ENCODE data around the gene MFSD8. TPM values are rescaled to one million over a fixed set of nuclear protein-coding genes. Genes with fewer than 3 reads are reported as not detected.
"Not testable (repeated sequence)": the region's sequence is repeated elsewhere in the genome, so short reads cannot be mapped to it uniquely, and the experiment has no call there.

MFSD8 gene
- total and polyA plus RNA-seq, 3 experiments from 2014 or later: 5.3 to 23.4 (median 17.8) TPM

- Mint-ChIP-seq H3K27ac (no peak overlapping the region), H3K27me3 (no peaks in the 10 kb centered on the region), H3K9me3 (no peaks in the 10 kb centered on the region), H3K4me3 (no peak overlapping the region), H3K36me3 (peaks cover 15 to 67% (median 17%) of the 10 kb centered on the region in 3 donors), H3K4me1 (peaks cover 7 to 13% (median 9%) of the 10 kb centered on the region in 3 donors)
- Histone ChIP-seq H3K9me3 (ENCODE audit: low read length) (no peaks in the 10 kb centered on the region), H3K27me3 (ENCODE audit: insufficient read depth, low read length, poor library complexity, severe bottlenecking) (no peaks in the 10 kb centered on the region), H3K4me3 (ENCODE audit: low read length) (no peak overlapping the region), H3K36me3 (ENCODE audit: insufficient read depth, low read length) (no peaks in the 10 kb centered on the region), H3K27ac (ENCODE audit: low read depth, low read length) (no peak overlapping the region), H3K4me1 (ENCODE audit: insufficient read depth, low read length) (no peaks in the 10 kb centered on the region)
- DNase-seq: no peak
- POLR2A ChIA-PET: no interaction called here
- CTCF ChIA-PET: no interaction called here
Measured at GRCh38 chr4:127988638-127989037, 23.7 kb upstream of the MFSD8 start.

DNA sequence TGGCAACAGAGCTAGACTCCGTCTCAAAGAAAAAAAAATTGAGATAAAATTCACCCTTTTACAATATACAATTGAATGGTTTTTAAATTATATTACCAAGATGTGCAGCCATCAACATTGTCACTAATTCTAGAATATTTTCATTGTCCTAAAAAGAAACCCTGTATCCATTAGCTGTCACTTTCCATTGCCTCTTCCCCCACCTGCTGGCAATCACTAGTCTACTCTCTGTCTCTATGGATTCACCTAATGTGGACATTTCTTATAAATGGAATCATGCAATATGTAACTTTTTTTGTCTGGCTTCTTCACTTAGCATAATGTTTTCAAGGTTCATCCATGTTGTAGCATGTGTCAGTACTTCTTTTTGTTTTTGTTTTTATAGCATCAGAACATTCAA is 21.0 kb upstream of the MFSD8 start:
- Mint-ChIP-seq H3K4me1 (peaks cover 0 to under 1% (median 0%) of the 10 kb centered on the region in 3 donors), H3K9me3 (no peaks in the 10 kb centered on the region), H3K27me3 (no peaks in the 10 kb centered on the region), H3K27ac (no peak overlapping the region), H3K36me3 (peaks cover 12 to 52% (median 15%) of the 10 kb centered on the region in 3 donors), H3K4me3 (no peak overlapping the region)
- Histone ChIP-seq H3K4me1 (ENCODE audit: insufficient read depth, low read length) (no peaks in the 10 kb centered on the region), H3K27ac (ENCODE audit: low read depth, low read length) (no peak overlapping the region), H3K36me3 (ENCODE audit: insufficient read depth, low read length) (no peaks in the 10 kb centered on the region), H3K4me3 (ENCODE audit: low read length) (no peak overlapping the region), H3K9me3 (ENCODE audit: low read length) (no peaks in the 10 kb centered on the region), H3K27me3 (ENCODE audit: insufficient read depth, low read length, poor library complexity, severe bottlenecking) (no peaks in the 10 kb centered on the region)
- ChIA-PET CTCF (no interaction called here), POLR2A (interaction anchor here (1.2 kb wide), 1 partner anchor 20 kb away, joined by 3 read pairs; no protein-coding TSS in a partner anchor)
- no peak for DNase-seq

GRCh38 chr4:127982445-127982844 is 17.5 kb upstream of the MFSD8 start:
- Mint-ChIP-seq H3K4me1 (peaks cover 5 to 8% (median 5%) of the 10 kb centered on the region in 3 donors), H3K36me3 (peaks cover 4 to 32% (median 8%) of the 10 kb centered on the region in 3 donors), H3K9me3 (no peaks in the 10 kb centered on the region), H3K27me3 (no peaks in the 10 kb centered on the region), H3K27ac (peak overlapping the region in 1 of 8 donors; percentile 39), H3K4me3 (no peak overlapping the region)
- Histone ChIP-seq H3K4me1 (ENCODE audit: insufficient read depth, low read length) (no peaks in the 10 kb centered on the region), H3K36me3 (ENCODE audit: insufficient read depth, low read length) (no peaks in the 10 kb centered on the region), H3K9me3 (ENCODE audit: low read length) (no peaks in the 10 kb centered on the region), H3K4me3 (ENCODE audit: low read length) (no peak overlapping the region), H3K27me3 (ENCODE audit: insufficient read depth, low read length, poor library complexity, severe bottlenecking) (no peaks in the 10 kb centered on the region), H3K27ac (ENCODE audit: low read depth, low read length) (no peak overlapping the region)
- ChIA-PET CTCF (no interaction called here), POLR2A (no interaction called here)
- no peak for DNase-seq

DNA sequence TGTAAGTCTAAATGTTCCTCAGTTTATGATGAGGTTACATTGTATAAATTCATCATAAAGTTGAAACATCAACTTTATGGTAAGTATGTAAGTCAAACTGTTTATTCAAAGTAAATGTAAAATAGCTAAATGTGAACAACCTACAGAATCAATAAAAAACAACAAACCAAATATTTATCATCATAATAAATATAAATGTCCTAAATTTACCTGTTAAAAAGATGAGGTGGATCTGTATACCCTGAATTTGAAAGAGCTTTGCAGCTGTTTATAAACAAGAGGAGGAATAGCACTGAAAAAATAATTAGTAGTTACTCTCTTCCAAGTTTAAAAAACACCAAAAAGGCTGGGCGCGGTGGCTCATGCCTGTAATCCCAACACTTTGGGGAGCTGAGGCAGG is 14.0 kb upstream of the MFSD8 start:
- Mint-ChIP-seq H3K4me1 (peaks cover 8 to 14% (median 10%) of the 10 kb centered on the region in 3 donors), H3K27me3 (no peaks in the 10 kb centered on the region), H3K9me3 (no peaks in the 10 kb centered on the region), H3K4me3 (no peak overlapping the region), H3K27ac (no peak overlapping the region), H3K36me3 (peaks cover 0 to 22% (median 5%) of the 10 kb centered on the region in 3 donors)
- no peak overlapping the region for H3K4me3 ChIP-seq (ENCODE audit: low read length)
- no peaks in the 10 kb centered on the region for H3K36me3 ChIP-seq (ENCODE audit: insufficient read depth, low read length)
- no peaks in the 10 kb centered on the region for H3K4me1 ChIP-seq (ENCODE audit: insufficient read depth, low read length)
- ChIA-PET POLR2A (no interaction called here), CTCF (interaction anchor here (1.6 kb wide), 1 partner anchor 14 kb away, joined by 6 read pairs; the partner anchor contains the start of genes ABHD18 and MFSD8)
- DNase-seq: no peak
- H3K27me3 ChIP-seq (ENCODE audit: insufficient read depth, low read length, poor library complexity, severe bottlenecking): no peaks in the 10 kb centered on the region
- H3K27ac ChIP-seq (ENCODE audit: low read depth, low read length): no peak overlapping the region
- H3K9me3 ChIP-seq (ENCODE audit: low read length): no peaks in the 10 kb centered on the region

- Mint-ChIP-seq H3K27me3 (no peaks in the 10 kb centered on the region), H3K27ac (peak overlapping the region in 1 of 8 donors; percentile 35), H3K36me3 (peaks cover 0 to 35% (median 7%) of the 10 kb centered on the region in 3 donors), H3K9me3 (no peaks in the 10 kb centered on the region), H3K4me3 (no peak overlapping the region), H3K4me1 (peaks cover 6 to 25% (median 13%) of the 10 kb centered on the region in 3 donors)
- CTCF ChIA-PET: no interaction called here
- Histone ChIP-seq H3K4me3 (ENCODE audit: low read length) (no peak overlapping the region), H3K9me3 (ENCODE audit: low read length) (no peaks in the 10 kb centered on the region), H3K27me3 (ENCODE audit: insufficient read depth, low read length, poor library complexity, severe bottlenecking) (no peaks in the 10 kb centered on the region), H3K36me3 (ENCODE audit: insufficient read depth, low read length) (peaks cover 4% of the 10 kb centered on the region), H3K4me1 (ENCODE audit: insufficient read depth, low read length) (no peaks in the 10 kb centered on the region), H3K27ac (ENCODE audit: low read depth, low read length) (no peak overlapping the region)
- DNase-seq: no peak
- POLR2A ChIA-PET: interaction anchor here (0.6 kb wide), 1 partner anchor 8 kb away, joined by 4 read pairs; no protein-coding TSS in a partner anchor
Measured at GRCh38 chr4:127975121-127975770, 10.3 kb upstream of the MFSD8 start.

DNA sequence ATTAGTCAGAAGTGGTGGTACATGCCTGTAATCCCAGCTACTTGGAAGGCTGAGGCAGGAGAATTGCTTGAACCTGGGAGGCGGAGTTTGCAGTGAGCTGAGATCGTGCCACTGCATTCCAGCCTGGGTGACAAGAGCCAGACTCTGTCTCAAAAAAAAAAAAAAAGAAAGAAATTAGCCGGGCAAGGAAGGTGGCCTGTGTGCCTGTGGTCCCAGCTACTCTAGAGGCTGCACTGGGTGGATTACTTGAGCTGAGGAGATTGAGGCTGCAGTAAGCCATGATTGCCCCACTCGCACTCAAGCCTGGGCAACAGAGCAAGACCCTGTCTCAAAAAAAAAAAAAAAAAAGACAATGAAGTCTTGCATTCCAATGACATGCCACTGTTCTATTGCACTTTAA is 6.0 kb upstream of the MFSD8 start:
- Mint-ChIP-seq H3K36me3 (peaks cover 0 to 33% (median 5%) of the 10 kb centered on the region in 3 donors), H3K4me1 (peaks cover 14 to 47% (median 32%) of the 10 kb centered on the region in 3 donors), H3K27ac (peak overlapping the region in 1 of 8 donors; percentile 46)
- H3K27ac ChIP-seq (ENCODE audit: low read depth, low read length); H3K27me3 Mint-ChIP-seq; H3K9me3 ChIP-seq (ENCODE audit: low read length); DNase-seq; H3K27me3 ChIP-seq (ENCODE audit: insufficient read depth, low read length, poor library complexity, severe bottlenecking); CTCF ChIA-PET; H3K9me3 Mint-ChIP-seq; H3K4me3 Mint-ChIP-seq; H3K36me3 ChIP-seq (ENCODE audit: insufficient read depth, low read length); H3K4me3 ChIP-seq (ENCODE audit: low read length): not testable (repeated sequence)
- peaks cover 12% of the 10 kb centered on the region for H3K4me1 ChIP-seq (ENCODE audit: insufficient read depth, low read length)
- POLR2A ChIA-PET: interaction anchor here (0.6 kb wide), 1 partner anchor 188 kb away, joined by 3 read pairs; no protein-coding TSS in a partner anchor

GRCh38 chr4:127968586-127968985 is 3.6 kb upstream of the MFSD8 start:
- Mint-ChIP-seq H3K36me3 (peaks cover 0 to 36% (median 0%) of the 10 kb centered on the region in 3 donors), H3K27ac (peak overlapping the region in 1 of 8 donors; percentile 12), H3K4me1 (peaks cover 19 to 47% (median 30%) of the 10 kb centered on the region in 3 donors), H3K9me3 (no peaks in the 10 kb centered on the region), H3K4me3 (peak overlapping the region in 1 of 7 donors; percentile 61), H3K27me3 (peaks cover 0 to 2% of the 10 kb centered on the region in 2 donors)
- POLR2A ChIA-PET: no interaction called here
- no peak overlapping the region for H3K4me3 ChIP-seq (ENCODE audit: low read length)
- H3K4me1 ChIP-seq (ENCODE audit: insufficient read depth, low read length): peaks cover 12% of the 10 kb centered on the region
- no peak for DNase-seq
- no peak overlapping the region for H3K27ac ChIP-seq (ENCODE audit: low read depth, low read length)
- no peaks in the 10 kb centered on the region for H3K27me3 ChIP-seq (ENCODE audit: insufficient read depth, low read length, poor library complexity, severe bottlenecking)
- no peaks in the 10 kb centered on the region for H3K9me3 ChIP-seq (ENCODE audit: low read length)
- H3K36me3 ChIP-seq (ENCODE audit: insufficient read depth, low read length): peaks cover 4% of the 10 kb centered on the region
- CTCF ChIA-PET: interaction anchor here (1.2 kb wide), 1 partner anchor 85 kb away, joined by 3 read pairs; no protein-coding TSS in a partner anchor

DNA sequence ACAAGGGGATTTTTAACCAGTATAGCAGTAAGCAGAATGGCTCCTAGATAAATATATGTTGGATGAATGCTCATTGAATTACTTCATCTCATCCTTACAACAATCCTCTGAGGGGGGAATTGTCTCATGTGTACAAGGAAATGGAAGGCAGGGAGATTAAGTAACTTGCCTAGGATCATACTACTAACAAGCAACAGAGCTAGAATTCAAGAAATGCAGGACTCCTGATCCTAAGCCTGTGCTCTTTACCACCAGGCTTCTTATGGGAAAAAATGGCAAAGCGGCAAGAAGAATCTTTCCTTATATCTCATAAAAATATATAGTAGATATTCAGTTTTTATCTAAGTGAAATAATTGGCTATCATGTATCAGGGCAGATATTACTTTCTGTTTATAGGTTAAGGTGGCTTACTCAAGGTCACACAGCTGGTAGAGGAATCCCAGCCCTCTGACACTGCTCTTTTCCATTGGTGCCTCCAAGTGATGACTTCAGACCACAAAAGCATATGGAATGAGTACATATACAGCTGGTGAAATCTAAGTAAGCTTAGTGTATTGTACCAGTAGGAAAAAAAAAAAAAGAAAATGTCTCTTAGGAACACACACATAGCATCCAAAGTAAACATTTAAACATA is 2.3 kb upstream of the MFSD8 start:
- DNase-seq: no peak
- peaks cover 0 to 2% of the 10 kb centered on the region in 2 donors for H3K27me3 Mint-ChIP-seq
- H3K36me3 ChIP-seq (ENCODE audit: insufficient read depth, low read length): no peaks in the 10 kb centered on the region
- H3K4me1 Mint-ChIP-seq: peaks cover 31 to 50% (median 42%) of the 10 kb centered on the region in 3 donors
- H3K9me3 Mint-ChIP-seq: no peaks in the 10 kb centered on the region
- no peaks in the 10 kb centered on the region for H3K27me3 ChIP-seq (ENCODE audit: insufficient read depth, low read length, poor library complexity, severe bottlenecking)
- H3K4me1 ChIP-seq (ENCODE audit: insufficient read depth, low read length): peaks cover 18% of the 10 kb centered on the region
- ChIA-PET CTCF (interaction anchor here (1.2 kb wide), 1 partner anchor 84 kb away, joined by 3 read pairs; no protein-coding TSS in a partner anchor), POLR2A (interaction anchor here (0.7 kb wide), 1 partner anchor 86 kb away, joined by 6 read pairs; no protein-coding TSS in a partner anchor)
- peak overlapping the region; percentile 3 to 67 (median 57) for H3K4me3 Mint-ChIP-seq
- no peak overlapping the region for H3K27ac ChIP-seq (ENCODE audit: low read depth, low read length)
- no peaks in the 10 kb centered on the region for H3K9me3 ChIP-seq (ENCODE audit: low read length)
- H3K27ac Mint-ChIP-seq: peak overlapping the region in 5 of 8 donors; percentile 18 to 82 (median 47)
- H3K36me3 Mint-ChIP-seq: peaks cover 0 to 38% (median 0%) of the 10 kb centered on the region in 3 donors
- H3K4me3 ChIP-seq (ENCODE audit: low read length): no peak overlapping the region
